HEK293T (cell line): ENCODE measurements around the gene CALN1.

Experiments used
- CTCF ChIA-PET: fragments of 350-600 bp; formaldehyde crosslinking; extraction: SDS; loops from one replicate; lab custom pipeline; 2021; ENCODE audit warnings: antibody characterized with exemption, inconsistent platforms; lab: Yijun Ruan, JAX
- POLR2A ChIA-PET: fragments of 350-600 bp; formaldehyde crosslinking; extraction: SDS; loops from one replicate; lab custom pipeline; 2020; ENCODE audit warnings: antibody characterized with exemption, inconsistent platforms; lab: Yijun Ruan, JAX
- DNase-seq: peaks from one replicate; pipeline ENCODE4 v3.0.0; 2012; ENCODE audit warnings: mixed read lengths; ENCODE audit errors: extremely low spot score
- ARNT ChIP-seq: fragments of 450-650 bp; IDR thresholded peaks from 2 replicates; pipeline ENCODE4 v1.6.1; 2017; ENCODE audit warnings: mild to moderate bottlenecking
- BHLHE40 ChIP-seq: fragments of 450-650 bp; IDR thresholded peaks from 2 replicates; pipeline ENCODE4 v1.6.1; 2016; ENCODE audit warnings: mild to moderate bottlenecking, moderate library complexity, borderline replicate concordance
- CTBP1 ChIP-seq: fragments of 450-650 bp; IDR thresholded peaks from 2 replicates; pipeline ENCODE4 v1.6.1; 2016; ENCODE audit warnings: borderline replicate concordance
- ELF4 ChIP-seq: fragments of 450-650 bp; IDR thresholded peaks from 2 replicates; pipeline ENCODE4 v1.6.1; 2017; ENCODE audit warnings: antibody characterized with exemption
- FOXA1 ChIP-seq: fragments of 450-650 bp; IDR thresholded peaks from 2 replicates; pipeline ENCODE4 v1.6.1; 2016; ENCODE audit warnings: mild to moderate bottlenecking
- FOXK2 ChIP-seq: fragments of 450-650 bp; IDR thresholded peaks from 2 replicates; pipeline ENCODE4 v1.6.1; 2016; ENCODE audit warnings: mild to moderate bottlenecking
- FOXM1 ChIP-seq: fragments of 450-650 bp; IDR thresholded peaks from 2 replicates; pipeline ENCODE4 v1.6.1; 2017; ENCODE audit warnings: mild to moderate bottlenecking, borderline replicate concordance
- HDGF ChIP-seq: fragments of 450-650 bp; IDR thresholded peaks from 2 replicates; pipeline ENCODE4 v1.6.1; 2017; ENCODE audit warnings: antibody characterized with exemption, borderline replicate concordance
- L3MBTL2 ChIP-seq: fragments of 450-650 bp; conservative IDR thresholded peaks from 2 replicates; pipeline ENCODE4 v1.6.1; 2016; ENCODE audit warnings: mild to moderate bottlenecking
- LEF1 ChIP-seq: fragments of 450-650 bp; IDR thresholded peaks from 2 replicates; pipeline ENCODE4 v1.6.1; 2017; ENCODE audit warnings: mild to moderate bottlenecking, borderline replicate concordance
- NFRKB ChIP-seq: fragments of 450-650 bp; IDR thresholded peaks from 2 replicates; pipeline ENCODE4 v1.6.1; 2016; ENCODE audit warnings: mild to moderate bottlenecking, moderate library complexity
- SP1 ChIP-seq: fragments of 450-650 bp; IDR thresholded peaks from 2 replicates; pipeline ENCODE4 v1.6.1; 2017
- SUZ12 ChIP-seq: fragments of 450-650 bp; IDR thresholded peaks from 2 replicates; pipeline ENCODE4 v1.6.1; 2016; ENCODE audit warnings: mild to moderate bottlenecking
- TARDBP ChIP-seq: fragments of 450-650 bp; IDR thresholded peaks from 2 replicates; pipeline ENCODE4 v1.6.1; 2016
- ZNF384 ChIP-seq: fragments of 450-650 bp; IDR thresholded peaks from 2 replicates; pipeline ENCODE4 v1.6.1; 2016
- TF ChIP-seq, protein P1 (sequence below): fragments of 450-650 bp; IDR thresholded peaks from 2 replicates; pipeline ENCODE4 v1.6.1; 2016

Gene CALN1

DNA sequence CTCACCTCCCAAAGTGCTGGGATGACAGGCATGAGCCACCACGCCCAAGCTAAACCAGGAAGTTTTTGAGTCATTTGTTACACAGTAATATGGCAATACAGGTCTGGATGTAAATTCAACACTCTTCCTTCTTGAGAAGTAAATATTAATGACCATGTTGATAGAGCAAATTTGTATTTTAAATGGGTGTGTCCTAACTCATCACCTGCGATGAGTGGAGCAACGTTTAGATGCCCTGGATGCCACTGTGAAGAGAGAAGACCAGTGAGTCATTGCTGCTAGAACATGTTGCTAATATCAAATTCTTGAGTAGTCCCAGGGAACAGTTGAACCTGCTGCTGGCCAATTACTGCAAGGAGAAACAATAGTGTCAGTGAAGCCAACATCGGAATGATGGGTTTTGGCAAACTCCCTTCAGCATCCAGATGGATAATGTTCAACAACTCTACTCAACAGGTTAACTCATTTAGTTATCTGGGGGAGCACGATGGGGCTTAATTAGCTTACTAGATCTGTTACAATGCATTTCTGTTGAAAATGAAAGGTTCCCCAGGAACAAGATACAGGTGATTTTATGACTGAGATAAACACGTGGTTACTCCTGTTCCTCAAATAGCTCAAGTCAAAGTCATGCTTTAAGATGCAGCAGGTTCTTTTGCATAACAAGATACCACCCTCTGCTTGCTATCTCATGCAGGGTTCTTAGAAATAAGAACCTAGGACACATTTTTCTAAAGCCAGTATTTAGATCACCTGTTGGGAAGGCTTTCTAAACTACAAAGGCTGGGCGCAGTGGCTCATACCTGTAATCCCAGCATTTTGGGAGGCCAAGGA, 146.8 kb downstream of the CALN1 start:
- POLR2A ChIA-PET, result no interaction called here
- no peak for TF ChIP-seq TARDBP
- TF ChIP-seq FOXK2, result no peak
- TF ChIP-seq BHLHE40, result no peak
- no peak for TF ChIP-seq ZNF384
- TF ChIP-seq SUZ12, result no peak
- TF ChIP-seq CTBP1, result no peak

DNA sequence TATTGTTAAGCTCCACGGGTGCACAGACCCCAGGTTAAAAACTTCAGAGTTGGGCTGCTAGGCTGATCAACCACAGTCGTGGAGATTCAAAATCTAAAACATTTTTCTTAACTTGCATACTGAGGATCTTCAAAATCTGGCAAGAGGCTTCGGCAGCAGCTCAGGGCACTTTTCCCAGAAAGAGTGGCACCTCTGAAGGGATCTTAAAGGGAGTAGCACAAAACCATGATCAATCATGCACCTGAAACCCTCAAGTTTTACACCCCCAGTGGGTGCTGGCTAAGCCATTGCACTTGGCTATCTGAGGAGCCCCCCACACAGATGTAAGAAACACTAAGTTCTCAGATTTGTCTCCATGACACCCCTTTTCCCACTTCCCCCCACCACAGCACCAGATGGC, 151.7 kb downstream of the CALN1 start:
- TF ChIP-seq ELF4 (no peak), ZNF384 (no peak), SP1 (no peak), FOXM1 (no peak), LEF1 (no peak), BHLHE40 (no peak), HDGF (no peak), L3MBTL2 (no peak), NFRKB (no peak), CTBP1 (no peak), SUZ12 (no peak), FOXA1 (no peak), ARNT (no peak), TARDBP (no peak), FOXK2 (no peak)
- TF ChIP-seq, protein P1, sequence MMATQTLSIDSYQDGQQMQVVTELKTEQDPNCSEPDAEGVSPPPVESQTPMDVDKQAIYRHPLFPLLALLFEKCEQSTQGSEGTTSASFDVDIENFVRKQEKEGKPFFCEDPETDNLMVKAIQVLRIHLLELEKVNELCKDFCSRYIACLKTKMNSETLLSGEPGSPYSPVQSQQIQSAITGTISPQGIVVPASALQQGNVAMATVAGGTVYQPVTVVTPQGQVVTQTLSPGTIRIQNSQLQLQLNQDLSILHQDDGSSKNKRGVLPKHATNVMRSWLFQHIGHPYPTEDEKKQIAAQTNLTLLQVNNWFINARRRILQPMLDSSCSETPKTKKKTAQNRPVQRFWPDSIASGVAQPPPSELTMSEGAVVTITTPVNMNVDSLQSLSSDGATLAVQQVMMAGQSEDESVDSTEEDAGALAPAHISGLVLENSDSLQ, result no peak

More for the DNA sequence above, 146.8 kb downstream of the CALN1 start:
- CTCF ChIA-PET, result no interaction called here
- DNase-seq, result no peak

DNA sequence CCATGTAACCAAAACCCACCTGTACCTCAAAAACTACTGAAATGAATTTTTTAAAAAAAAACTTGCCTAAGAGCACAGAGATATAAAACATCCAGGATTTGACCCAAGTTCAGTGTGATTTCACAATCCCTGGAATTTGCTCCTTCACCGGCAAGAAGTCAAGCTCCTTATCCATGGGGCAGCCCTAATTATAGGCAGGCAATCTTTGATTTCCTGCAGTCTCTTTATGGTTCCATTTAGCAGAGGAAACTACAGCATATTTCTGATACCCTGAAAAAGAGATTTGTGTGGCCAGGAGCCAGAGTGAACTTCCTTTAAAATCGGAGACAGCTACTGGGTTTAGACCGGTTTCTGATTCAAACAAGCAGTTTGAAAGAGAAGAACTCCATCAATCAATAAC, 154.1 kb downstream of the CALN1 start:
- TF ChIP-seq CTBP1, result no peak
- DNase-seq, result no peak
- ChIA-PET POLR2A (no interaction called here), CTCF (no interaction called here)

More for the DNA sequence above, 151.7 kb downstream of the CALN1 start:
- CTCF ChIA-PET, result no interaction called here
- no peak for DNase-seq
- POLR2A ChIA-PET, result no interaction called here

DNA sequence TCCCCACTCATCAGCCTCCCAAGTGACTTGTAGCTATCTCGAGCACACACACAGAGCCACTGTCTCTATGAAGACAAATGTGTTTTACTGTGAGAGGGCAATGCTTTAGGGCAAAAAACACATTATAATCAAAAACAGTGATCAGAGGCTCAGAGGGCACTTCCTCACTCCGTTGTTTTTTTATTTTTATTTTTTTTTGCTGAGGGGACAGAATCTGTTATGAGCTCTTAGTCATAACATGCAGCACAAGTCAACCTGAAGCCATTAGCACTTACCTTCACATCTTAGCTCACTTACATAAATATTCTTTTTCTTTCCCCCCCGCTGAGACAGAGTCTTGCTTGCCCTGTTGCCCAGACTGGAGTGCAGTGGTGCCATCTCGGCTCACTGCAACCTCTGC, 157.7 kb downstream of the CALN1 start:
- POLR2A ChIA-PET, result no interaction called here
- CTCF ChIA-PET, result no interaction called here
- TF ChIP-seq SUZ12, result no peak
- no peak for TF ChIP-seq TARDBP
- TF ChIP-seq HDGF, result no peak
- no peak for TF ChIP-seq ARNT
- TF ChIP-seq NFRKB, result no peak
- no peak for TF ChIP-seq ELF4
- TF ChIP-seq, protein P1, result no peak
- no peak for TF ChIP-seq FOXK2
- TF ChIP-seq L3MBTL2, result no peak
- no peak for TF ChIP-seq LEF1
- TF ChIP-seq BHLHE40, result no peak
- TF ChIP-seq FOXM1, result no peak

DNA sequence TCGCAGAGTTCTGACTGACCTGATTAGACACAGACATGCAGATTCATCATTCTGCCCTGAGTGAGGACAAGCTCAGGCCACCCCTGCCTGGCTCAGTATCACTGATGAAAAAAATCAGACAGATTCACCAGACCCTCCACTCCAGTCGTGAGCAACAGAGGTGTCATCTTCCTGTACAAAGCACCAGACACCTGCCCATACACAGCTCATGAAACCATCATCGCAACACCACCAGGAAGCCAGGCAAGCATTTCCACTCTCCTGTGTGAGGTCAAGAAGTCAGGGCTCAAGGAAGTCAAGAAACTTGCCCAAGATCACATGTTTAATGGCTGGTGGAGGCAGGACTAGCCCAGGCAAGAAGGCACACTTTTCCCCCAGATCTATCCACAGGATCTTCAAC, 163.0 kb downstream of the CALN1 start:
- DNase-seq, result no peak
- CTCF ChIA-PET, result no interaction called here
- no peak for TF ChIP-seq FOXM1
- TF ChIP-seq ARNT, result no peak
- no peak for TF ChIP-seq FOXA1
- no peak for TF ChIP-seq TARDBP
- TF ChIP-seq NFRKB, result no peak
- TF ChIP-seq ZNF384, result no peak
- TF ChIP-seq CTBP1, result no peak
- POLR2A ChIA-PET, result no interaction called here

More for the DNA sequence above, 157.7 kb downstream of the CALN1 start:
- DNase-seq, result no peak

DNA sequence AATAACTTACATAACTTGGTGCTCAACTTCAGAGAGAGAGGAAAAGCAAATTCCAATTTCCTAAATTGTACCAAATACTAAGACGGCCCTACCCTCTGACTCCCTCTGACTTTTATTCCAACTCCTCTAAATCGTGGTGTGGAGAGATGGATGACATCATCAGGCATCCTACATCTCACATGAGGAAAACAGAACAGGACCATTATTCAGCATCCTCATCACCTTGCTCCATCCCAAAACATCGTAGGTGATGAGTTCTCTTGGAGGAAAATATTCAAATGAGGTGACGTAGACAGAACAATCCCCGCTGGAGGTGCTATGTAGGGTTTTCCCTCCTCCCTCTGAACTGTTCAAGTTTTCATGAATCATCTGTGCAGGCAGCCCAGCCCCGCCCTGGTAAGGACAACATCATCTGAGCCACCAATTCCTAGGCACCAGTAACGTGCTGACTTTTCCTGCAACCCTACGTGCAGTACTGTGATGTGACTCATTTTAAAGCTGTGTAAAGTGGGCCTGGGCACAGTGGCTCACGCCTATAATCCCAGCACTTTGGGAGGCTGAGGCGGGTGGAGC, 167.2 kb downstream of the CALN1 start:
- no peak for TF ChIP-seq ZNF384
- TF ChIP-seq NFRKB, result no peak
- no peak for TF ChIP-seq BHLHE40
- no peak for TF ChIP-seq SUZ12
- no peak for TF ChIP-seq TARDBP
- TF ChIP-seq L3MBTL2, result no peak
- no peak for TF ChIP-seq HDGF
- TF ChIP-seq FOXA1, result no peak
- ChIA-PET POLR2A (no interaction called here), CTCF (no interaction called here)
- no peak for DNase-seq

DNA sequence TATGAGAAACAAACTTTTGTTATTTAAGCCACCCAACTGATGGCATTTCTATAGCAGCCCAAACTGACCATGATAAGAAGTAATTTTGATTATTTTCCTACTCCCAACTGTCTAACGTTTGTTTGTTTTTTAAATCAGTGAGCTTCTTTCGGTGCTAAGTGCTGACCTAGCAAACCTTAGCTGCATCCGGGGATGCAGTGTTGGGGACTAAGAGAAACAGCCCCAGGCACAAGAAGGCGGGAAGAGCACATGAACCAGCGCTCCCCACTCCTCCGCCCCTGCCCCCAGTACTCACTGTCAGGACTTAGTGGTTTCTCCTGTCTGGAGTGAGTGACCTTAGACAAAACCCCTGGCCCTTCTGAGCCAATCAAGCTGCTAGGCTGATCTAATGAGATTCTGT, 168.8 kb downstream of the CALN1 start:
- no peak for TF ChIP-seq FOXK2
- no peak for TF ChIP-seq FOXM1
- TF ChIP-seq LEF1, result no peak
- TF ChIP-seq ZNF384, result no peak
- TF ChIP-seq SUZ12, result no peak
- TF ChIP-seq L3MBTL2, result no peak
- no peak for TF ChIP-seq ARNT
- TF ChIP-seq CTBP1, result no peak
- no peak for TF ChIP-seq BHLHE40
- TF ChIP-seq, protein P1, result no peak
- no peak for TF ChIP-seq SP1
- no peak for TF ChIP-seq FOXA1
- TF ChIP-seq NFRKB, result no peak
- POLR2A ChIA-PET, result no interaction called here
- CTCF ChIA-PET, result no interaction called here

More for the DNA sequence above, 168.8 kb downstream of the CALN1 start:
- DNase-seq, result no peak
